Left ventricle myocardium inferior (tissue), 1 donor: Measurements from ENCODE around the gene TPRG1. TPM values are rescaled to one million over a fixed set of nuclear protein-coding genes. Genes with fewer than 3 reads are reported as not detected.

Experiments
- DNase-seq: peaks from one replicate; pipeline ENCODE4 v3.0.0-alpha.2; 2020
- H3K27ac ChIP-seq: fragments of 200-600 bp; replicated peaks from 2 replicates; pipeline ENCODE4 v1.8.0; 2021
- H3K27me3 ChIP-seq: fragments of 200-600 bp; 2 replicates; pipeline ENCODE4 v1.8.0; 2021; ENCODE audit warnings: low read depth
- H3K36me3 ChIP-seq: fragments of 200-600 bp; 2 replicates; pipeline ENCODE4 v1.8.0; 2021
- H3K4me1 ChIP-seq: fragments of 200-600 bp; 2 replicates; pipeline ENCODE4 v1.8.0; 2021
- H3K4me3 ChIP-seq: fragments of 200-600 bp; 2 replicates; pipeline ENCODE4 v1.8.0; 2021; ENCODE audit warnings: mild to moderate bottlenecking, moderate library complexity
- H3K9me3 ChIP-seq: fragments of 200-600 bp; replicated peaks from 2 replicates; pipeline ENCODE4 v1.8.0; 2021
- CTCF ChIP-seq: fragments of 200-600 bp; IDR thresholded peaks from 2 replicates; pipeline ENCODE4 v1.8.0; 2021; ENCODE audit warnings: antibody characterized with exemption, mild to moderate bottlenecking, borderline replicate concordance
- intact Hi-C: fragments of 100-400 bp; cut with micrococcal nuclease; formaldehyde crosslinking; loops from one replicate; pipeline ENCODE4 v1.11.0; 2022
- total RNA-seq: library from RNA; stranded (reverse); fragmentation: NEBNext Ultra II Directional; extraction: Animal tissue kit (Norgen Biotek cat#: 25700); gene quantifications from one replicate; pipeline ENCODE4 v1.2.1, GENCODE V29; 2021
- donor health status: DM: no; HTN: yes; CAD: no; lungs with severe emphysema.

Gene TPRG1
- total RNA-seq, 1 donor from 2014 or later: 1.5 TPM

GRCh38 chr3:189372243-189372642 is 200.5 kb downstream of the TPRG1 start:
- intact Hi-C loops: no loop called here
- H3K4me1 ChIP-seq: no peaks in the 10 kb centered on the region
- H3K36me3 ChIP-seq: no peaks in the 10 kb centered on the region
- no peaks in the 10 kb centered on the region for H3K27me3 ChIP-seq
- H3K27ac ChIP-seq: no peak overlapping the region
- H3K4me3 ChIP-seq: no peak overlapping the region
- no peak for TF ChIP-seq CTCF
- peaks cover 10% of the 10 kb centered on the region for H3K9me3 ChIP-seq
- no peak for DNase-seq
